Measurements from ENCODE around the gene SSC5D.

SSC5D gene

DNA sequence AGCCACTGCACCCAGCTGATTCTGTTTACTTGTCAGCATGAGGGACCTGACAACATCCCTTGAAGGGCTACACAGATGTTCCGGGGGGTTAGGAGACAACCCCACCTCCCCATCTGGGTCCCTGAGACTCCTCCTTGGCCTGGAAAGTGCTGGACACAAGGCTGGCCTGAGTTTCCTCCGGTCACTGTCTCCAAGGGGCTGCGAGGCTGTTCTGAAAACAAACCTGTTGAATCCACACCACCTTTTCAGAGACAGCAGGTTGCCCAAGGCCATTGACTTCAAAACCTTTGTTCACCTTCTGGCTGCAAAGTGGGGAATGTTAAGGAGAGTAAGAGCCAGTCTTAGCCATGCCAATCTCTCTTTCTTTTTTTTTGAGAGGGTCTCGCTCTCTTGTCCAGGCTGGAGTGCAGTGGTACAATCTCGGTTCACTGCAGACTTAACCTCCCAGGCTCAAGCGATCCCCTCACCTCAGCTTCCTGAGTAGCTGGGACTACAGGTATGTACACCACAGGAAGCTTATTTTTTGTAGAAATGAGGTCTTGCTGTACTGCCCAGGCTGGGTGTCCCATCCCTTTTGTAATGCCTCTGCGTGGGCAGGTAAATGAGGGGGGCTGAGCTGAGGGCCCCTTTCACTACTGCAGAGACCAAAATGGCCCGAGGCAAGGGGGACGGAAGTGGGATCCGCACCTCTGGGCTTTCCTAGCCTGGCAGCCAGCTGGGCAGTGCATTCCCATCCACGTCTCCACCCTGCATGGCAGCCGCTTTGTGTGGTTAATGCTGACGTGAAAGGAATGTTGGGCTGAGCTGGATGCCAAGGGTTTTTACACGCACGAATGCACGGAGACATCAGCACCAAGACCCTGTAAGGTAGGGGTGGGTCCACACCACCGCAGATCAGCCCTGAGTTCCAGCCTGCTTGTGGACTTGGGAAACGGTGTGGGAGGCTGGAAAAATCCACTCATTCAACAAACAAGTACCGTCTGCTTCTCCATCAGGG lies 13.7 kb upstream of the SSC5D start:
- DNase-seq = no peak

DNA sequence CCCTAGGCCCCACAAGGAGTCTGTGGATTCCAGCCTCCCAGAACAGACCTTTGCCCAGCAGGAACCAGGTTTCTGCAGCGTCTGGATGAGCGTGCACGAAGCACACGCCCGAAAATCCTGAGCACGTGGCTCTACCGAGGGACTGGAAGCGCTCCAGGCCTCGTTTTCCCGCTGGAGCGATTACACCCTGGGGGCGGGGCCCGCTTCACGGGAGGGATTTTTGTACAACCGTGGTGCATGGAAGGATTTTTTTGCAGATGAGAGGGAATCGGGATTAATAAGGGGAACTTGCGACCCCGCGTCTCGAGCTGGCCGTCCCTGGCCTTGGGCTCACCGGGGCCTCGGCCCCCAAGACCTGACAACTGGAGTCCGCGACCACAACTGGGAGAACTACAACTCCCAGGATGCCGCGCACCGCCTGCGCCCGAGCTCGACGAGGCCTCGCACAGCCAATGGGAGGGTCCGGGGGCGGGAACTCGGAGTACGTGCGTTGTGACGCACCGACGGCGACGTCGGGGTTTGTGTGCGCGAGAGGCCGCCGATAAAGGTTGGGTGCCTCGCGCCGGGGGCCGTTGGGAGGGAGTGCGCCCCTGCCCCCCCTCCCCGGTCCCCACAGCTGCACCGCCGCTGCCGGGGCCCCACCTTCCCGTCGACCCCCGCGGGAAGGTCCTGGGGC lies 12.0 kb upstream of the SSC5D start, which contains the start of gene ZNF628:
Gene ZNF628 (plus strand): TSS at position 518 of the 676 bp plus-strand sequence. CDS start 3,294 bp downstream, outside the sequence.
- peak; percentile 96 to 99 for DNase-seq

DNA sequence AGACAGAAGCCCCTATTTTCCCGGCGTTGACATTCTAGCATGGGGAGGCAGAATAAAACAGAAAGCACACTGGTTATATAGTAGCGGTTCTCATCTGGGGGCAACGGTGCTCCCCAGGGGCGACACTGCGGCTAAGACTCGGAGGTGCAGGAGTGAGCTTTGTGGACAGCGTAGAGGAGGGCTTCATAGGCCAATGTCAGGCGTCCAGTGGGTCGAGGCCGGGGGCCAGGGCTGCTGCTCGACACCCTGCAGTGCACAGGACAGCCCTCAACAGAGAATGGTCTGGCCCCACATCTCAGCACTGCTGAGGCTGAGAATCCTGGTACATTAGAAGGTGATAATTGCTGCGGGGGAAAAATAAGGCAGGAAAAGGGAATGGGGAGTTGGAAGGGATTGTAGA lies 10.3 kb upstream of the SSC5D start:
- no peak for DNase-seq

DNA sequence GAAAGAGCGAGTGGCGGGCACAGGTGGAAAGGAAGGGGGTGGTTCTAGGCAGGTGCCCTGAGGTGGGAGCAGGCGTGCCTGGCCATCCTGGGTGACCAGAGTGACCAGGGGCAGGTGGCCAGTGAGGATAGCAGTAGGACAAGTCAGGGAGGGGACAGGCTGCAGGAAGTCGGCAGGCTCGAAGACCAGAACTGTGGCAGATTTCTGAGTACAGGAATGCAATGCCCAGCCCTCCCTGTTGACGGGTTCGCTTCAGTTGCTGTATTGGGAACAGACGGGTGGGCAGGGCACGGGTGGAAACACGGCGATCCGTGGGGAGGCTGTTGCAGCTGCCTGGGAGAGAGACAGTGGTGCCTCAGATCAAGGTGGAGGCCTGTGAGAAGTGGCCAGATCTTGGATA lies 9.9 kb upstream of the SSC5D start:
- DNase-seq = no peak

DNA sequence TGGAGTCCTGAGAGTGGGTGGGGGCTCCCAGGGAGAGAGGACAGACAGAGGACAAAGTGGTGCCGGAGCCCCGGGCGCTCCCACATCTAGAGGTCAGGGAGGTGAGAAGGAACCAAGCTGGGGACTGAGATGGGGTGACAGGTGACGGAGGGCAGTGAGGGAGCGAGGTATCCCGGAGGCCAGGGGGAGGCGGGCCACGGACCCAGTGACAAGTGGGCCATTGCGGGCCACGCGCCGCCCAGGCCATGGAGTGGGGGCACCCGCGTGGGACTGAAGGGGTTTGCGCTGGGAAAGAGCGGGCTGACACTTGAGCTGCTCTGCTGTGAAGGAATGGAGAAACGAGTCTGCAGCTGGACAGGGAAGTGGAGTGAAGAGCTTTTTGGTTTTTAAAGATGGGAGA lies 9.2 kb upstream of the SSC5D start:
- no peak for DNase-seq

DNA sequence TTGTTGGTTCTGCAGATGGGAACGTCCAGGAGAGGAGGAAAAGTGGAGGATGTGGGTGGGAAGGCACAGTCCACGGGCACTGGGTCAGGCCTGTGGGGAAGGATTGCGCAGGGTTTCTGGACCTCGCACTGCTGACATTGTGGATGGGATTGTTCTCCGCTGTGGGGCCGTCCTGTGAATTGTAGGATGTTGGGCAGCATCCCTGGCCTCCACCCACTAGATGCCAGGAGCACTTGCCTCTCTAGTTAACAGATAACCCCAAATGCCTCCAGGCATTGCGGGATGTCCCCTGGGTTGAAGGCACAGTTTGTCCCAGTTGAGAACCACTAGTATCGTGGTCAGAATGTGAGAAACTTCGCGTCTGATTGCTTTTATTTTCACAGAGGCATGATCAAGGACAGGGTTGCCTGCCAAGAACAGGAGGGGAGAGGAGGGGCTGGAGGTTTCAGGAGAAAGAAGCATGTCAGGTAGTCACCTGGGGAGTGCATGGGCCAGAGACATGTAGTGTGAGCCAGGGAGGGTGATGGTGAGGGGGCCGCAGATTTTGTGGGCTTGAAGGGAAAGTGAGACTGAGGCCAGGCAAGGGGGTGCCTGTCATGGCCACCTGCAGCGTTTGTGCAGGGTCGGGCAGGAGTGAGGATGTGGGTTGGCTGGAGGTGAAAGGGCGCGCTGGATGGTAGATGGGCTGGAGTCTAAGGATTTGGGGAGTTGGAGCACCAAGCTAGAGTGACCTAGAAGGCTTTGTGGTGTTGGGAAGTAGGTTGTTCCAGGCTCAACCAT lies 8.6 kb upstream of the SSC5D start:
- DNase-seq = no peak

DNA sequence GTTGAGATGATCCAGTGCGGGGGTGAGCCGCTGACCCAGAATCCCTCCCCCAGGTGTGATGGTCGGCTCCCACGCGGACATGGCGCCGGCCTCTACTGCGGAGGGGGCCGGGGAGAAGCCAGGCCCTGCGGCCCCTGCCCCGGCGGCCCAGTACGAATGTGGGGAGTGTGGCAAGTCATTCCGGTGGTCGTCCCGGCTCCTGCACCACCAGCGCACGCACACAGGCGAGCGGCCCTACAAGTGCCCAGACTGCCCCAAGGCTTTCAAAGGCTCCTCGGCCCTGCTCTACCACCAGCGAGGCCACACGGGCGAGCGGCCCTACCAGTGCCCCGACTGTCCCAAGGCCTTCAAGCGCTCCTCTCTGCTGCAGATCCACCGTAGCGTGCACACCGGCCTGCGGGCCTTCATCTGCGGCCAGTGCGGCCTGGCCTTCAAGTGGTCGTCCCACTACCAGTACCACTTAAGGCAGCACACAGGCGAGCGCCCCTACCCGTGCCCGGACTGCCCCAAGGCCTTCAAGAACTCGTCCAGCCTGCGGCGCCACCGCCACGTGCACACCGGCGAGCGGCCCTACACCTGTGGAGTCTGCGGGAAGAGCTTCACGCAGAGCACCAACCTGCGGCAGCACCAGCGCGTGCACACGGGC lies 7.0 kb upstream of the SSC5D start:
- no peak for DNase-seq

DNA sequence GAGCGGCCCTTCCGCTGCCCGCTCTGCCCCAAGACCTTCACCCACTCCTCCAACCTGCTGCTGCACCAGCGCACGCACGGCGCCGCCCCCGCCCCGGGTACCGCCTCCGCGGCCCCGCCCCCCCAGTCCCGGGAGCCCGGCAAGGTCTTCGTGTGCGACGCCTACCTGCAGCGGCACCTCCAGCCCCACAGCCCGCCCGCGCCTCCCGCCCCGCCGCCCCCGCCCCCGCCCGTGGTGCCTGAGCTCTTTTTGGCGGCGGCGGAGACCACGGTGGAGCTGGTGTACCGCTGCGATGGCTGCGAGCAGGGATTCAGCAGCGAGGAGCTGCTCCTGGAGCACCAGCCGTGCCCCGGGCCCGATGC lies 6.5 kb upstream of the SSC5D start:
- DNase-seq = no peak

DNA sequence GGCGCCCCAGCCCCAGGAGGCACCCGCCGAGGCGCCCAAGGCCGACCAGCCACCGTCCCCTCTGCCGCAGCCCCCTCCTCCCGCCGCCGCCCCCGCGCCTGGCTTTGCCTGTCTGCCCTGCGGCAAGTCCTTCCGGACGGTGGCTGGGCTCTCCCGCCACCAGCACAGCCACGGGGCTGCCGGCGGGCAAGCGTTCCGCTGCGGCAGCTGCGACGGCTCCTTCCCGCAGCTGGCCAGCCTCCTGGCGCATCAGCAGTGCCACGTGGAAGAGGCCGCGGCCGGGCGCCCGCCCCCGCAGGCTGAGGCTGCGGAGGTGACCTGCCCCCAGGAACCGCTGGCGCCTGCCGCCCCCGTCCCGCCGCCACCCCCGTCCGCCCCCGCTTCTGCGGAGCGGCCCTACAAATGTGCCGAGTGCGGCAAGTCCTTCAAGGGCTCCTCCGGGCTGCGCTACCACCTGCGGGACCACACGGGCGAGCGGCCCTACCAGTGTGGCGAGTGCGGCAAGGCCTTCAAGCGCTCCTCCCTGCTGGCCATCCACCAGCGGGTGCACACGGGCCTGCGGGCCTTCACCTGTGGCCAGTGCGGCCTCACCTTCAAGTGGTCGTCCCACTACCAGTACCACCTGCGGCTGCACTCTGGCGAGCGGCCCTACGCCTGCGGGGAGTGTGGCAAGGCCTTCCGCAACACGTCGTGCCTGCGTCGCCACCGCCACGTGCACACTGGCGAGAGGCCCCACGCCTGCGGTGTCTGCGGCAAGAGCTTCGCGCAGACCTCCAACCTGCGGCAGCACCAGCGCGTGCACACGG lies 5.9 kb upstream of the SSC5D start:
- no peak for DNase-seq

DNA sequence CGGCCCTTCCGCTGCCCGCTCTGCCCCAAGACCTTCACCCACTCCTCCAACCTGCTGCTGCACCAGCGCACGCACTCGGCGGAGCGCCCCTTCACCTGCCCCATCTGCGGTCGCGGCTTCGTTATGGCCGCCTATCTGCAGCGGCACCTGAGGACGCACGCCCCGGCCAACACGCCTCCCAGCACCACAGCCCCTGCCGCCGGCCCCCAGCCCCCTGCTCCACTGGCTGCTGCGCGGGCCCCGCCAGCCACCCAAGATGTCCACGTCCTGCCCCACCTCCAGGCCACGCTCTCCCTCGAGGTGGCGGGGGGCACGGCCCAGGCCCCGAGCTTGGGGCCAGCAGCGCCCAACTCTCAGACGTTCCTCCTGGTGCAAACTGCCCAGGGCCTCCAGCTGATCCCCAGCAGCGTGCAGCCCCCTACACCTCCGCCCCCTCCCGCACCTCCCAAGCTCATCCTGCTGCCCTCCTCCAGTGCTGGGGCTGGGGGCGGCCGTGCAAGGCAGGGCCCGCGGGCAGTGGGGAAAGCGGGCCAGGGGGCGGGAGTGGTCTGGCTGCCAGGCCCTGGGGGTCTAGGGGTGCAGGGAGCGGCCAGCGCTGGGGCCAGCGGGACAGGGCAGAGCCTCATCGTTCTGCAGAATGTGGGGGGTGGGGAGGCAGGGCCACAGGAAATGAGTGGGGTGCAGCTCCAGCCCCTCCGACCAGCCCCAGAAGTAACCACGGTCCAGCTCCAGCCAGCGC lies 5.1 kb upstream of the SSC5D start:
- no peak for DNase-seq

DNA sequence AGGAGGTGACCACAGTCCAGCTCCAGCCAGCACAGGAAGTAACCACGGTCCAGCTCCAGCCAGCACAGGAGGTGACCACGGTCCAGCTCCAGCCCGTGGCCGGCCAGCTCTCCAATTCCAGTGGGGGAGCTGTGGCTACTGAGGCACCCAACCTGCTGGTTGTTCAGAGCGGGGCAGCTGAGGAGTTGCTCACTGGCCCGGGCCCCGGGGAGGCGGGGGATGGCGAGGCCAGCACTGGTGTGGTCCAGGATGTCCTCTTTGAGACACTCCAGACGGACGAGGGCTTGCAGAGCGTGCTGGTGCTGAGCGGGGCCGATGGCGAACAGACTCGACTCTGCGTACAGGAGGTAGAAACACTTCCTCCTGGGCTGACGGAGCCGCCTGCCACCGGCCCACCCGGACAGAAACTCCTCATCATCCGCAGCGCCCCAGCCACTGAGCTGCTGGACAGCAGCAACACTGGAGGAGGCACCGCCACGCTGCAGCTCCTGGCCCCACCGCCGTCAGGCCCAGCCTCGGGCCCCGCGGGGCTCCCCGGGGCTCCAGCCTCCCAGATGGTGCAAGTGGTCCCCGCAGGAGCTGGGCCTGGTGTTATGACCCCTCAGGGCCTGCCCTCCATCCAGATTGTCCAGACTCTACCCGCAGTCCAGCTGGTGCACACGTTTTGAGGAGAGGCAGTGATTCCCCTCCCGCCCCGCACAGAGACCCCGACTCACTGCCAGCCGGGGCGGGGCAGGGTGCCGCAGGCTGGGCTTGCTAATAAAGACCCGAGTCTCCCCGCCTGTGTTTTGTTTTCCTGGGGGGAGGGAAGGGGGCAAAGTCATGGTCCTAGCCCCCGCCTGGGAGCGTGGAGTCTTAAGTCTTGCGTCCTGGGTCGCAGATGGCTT lies 4.3 kb upstream of the SSC5D start:
- no peak for DNase-seq

DNA sequence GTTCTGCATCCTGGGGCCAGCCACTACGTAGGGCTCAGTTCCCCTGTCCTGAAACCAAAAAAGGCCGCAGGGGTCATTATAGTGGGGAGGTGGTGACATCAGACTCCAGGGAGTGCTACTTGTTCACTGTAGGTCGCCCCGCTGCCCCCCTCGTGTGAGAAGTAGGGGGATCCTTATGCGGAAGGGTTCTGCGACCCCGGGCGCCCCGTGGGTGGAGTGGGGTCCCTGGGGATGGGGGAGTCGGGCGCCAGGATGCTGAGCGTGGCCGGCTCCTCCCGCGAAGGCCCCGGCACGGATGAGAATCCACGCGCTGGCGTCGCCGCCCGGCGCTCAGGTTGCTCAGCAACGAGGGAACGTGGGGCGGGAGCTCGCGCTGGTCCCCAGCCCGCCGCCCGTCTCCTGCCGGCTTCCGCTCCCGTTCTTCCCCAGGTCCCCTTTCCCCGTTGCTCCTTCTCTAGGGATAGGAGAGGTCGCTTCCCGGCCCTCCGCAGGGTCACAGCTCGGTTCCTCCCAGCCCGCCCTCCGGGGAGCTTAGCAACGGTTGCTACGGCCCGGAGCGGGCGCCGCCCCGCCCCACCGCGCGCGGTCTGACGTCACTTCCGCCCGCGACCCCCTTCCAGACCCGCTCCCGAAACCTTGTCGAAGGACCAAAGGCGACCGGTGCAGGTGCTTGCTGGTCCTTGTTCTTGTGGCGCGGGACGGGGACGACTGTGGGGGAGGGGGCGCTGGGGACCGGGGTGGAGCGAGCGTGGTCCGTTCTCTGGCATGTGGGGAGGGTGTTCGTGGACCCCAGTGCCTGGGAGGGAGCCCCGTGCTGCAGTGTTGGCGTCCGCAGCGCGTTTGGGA lies 3.4 kb upstream of the SSC5D start, which contains the start of gene NAT14:
Gene NAT14 (plus strand): TSS at position 596 of the 846 bp plus-strand sequence. CDS start 521 bp downstream, outside the sequence.
- DNase-seq = peak; percentile 2 to 38

DNA sequence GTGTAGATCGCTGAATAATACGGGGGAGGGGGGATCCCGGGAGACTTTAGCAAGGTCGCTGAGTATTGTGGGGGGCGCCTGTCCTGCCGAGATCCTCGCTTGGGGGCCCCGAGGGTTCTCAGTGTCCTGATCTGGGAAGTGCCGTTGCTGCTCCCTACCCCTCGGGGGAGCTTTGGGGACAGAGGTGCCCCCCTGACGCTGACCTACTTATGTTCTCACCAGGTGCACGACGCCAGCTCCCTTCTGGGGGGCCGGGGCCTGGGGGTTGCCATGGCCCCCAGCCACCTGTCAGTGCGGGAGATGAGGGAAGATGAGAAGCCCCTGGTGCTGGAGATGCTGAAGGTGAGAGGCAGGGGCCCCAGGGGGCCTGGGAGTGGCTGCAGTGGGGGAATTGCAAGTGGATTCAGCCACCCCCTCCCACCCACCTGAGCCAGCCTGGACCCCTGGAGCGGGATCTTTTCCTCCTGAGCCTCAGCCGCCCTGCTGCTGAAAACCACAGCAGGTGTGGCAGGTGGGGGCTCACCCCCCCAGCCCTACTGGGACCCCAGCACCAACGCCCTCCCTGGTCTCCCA lies 2.7 kb upstream of the SSC5D start:
- DNase-seq = no peak

DNA sequence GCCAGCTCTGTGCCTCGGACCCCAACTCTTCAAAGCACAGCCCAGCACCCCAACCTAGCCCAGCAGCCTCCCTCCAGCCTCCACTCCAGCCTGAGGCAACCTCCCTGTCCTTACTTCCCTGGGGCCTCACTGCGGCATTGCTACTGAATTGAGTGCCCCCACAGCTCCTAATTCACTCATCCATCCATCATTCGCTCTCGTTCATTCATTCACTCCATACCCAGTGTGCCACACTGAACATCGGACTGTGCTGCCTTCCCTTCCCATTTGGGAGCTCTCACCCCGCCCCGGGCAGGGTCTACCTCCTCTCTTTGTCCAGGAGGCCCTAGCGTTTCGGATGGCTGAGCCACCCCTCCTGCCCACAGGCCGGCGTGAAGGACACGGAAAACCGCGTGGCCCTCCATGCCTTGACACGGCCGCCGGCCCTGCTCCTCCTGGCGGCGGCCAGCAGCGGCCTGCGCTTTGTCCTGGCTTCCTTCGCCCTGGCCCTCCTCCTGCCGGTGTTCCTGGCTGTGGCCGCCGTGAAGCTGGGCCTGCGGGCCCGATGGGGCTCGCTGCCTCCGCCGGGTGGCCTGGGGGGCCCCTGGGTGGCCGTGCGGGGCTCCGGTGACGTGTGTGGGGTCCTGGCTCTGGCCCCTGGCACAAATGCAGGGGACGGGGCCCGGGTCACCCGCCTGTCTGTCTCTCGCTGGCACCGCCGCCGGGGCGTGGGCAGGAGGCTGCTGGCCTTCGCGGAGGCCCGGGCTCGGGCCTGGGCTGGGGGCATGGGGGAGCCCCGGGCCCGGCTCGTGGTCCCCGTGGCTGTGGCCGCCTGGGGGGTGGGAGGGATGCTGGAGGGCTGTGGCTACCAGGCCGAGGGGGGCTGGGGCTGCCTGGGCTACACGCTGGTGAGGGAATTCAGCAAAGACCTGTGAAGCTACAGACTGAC lies 1.9 kb upstream of the SSC5D start:
- no peak for DNase-seq

DNA sequence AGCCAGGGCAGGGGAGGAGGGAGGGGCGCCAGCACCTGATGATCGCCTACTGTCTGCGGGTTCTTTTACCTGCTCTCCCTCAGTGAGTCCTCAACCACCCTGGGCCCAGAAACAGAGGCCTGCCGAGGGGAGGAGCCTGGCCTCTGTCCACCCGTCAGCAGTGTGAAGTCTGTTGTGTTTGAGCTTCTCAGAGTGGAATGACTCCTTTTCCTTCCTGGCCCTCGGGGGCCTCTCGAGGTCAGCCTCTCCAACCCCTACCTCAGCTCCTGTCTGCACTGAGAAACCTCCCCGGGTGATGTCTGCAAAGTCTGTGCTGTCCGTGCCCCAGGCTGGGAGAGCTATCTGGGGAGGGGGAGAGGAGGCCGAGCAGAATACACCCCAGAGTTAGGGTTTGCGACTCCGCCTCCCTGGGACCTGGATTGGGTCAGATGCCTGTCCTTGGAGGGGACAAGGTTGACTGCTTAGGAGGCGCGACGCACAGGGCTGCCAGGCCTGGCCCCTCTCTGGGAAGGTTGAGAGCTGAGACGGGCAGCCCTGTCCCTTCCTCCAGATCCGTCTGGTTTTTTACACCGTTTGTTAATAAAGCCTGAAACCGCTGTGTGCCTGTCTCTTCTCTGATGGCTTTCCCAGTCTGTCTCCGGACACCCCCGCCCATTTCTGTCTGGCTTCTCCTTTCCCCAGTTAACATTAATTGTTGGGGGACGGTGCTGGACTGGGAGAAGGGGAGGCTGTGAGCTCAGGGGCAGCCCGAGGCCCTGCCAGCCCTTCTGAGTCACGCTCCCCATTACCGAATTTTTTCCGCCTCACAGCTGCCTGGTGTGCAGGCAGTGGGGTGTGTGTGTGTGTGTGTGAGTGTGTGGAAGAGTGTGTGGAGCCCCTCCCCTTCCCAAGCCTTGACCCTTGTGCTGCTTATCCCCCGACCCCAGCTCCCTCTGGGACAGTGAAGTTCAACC lies 989 bp upstream of the SSC5D start:
- DNase-seq = no peak

Data from hippocampal formation (tissue), 2 donors.